ENCODE results near the gene CYP46A1.
A peak's percentile ranks its signal among the peaks of the same experiment; 100 is the strongest.

Gene CYP46A1

GRCh38 chr14:99716850-99717681, 33.0 kb downstream of the CYP46A1 start:
- DNase-seq, result peak; percentile 35

- DNase-seq, result peak; percentile 30
Measured at GRCh38 chr14:99717682-99718013, 33.5 kb downstream of the CYP46A1 start.

GRCh38 chr14:99718031-99718810, 34.1 kb downstream of the CYP46A1 start:
- peak; percentile 33 for DNase-seq

GRCh38 chr14:99718811-99719192, 34.7 kb downstream of the CYP46A1 start:
- no peak for DNase-seq

GRCh38 chr14:99720941-99721791, 37.1 kb downstream of the CYP46A1 start:
- DNase-seq, result peak; percentile 45

- peak; percentile 35 for DNase-seq
Measured at GRCh38 chr14:99721792-99722516, 37.9 kb downstream of the CYP46A1 start.

GRCh38 chr14:99722741-99723140, 38.6 kb downstream of the CYP46A1 start:
- DNase-seq, result peak; percentile 35

GRCh38 chr14:99724196-99724891, 40.2 kb downstream of the CYP46A1 start:
- peak; percentile 46 for DNase-seq

- DNase-seq, result peak; percentile 38
Measured at GRCh38 chr14:99724939-99725773, 41.1 kb downstream of the CYP46A1 start.

GRCh38 chr14:99725774-99726537, 41.9 kb downstream of the CYP46A1 start:
- DNase-seq, result peak; percentile 38

- DNase-seq, result peak; percentile 47
Measured at GRCh38 chr14:99726538-99727095, 42.5 kb downstream of the CYP46A1 start.

GRCh38 chr14:99727096-99727870, 43.2 kb downstream of the CYP46A1 start:
- peak; percentile 46 for DNase-seq

- no peak for DNase-seq
Measured at GRCh38 chr14:99728231-99728920, 44.3 kb downstream of the CYP46A1 start.

- no peak for DNase-seq
Measured at GRCh38 chr14:99728981-99729451, 44.9 kb downstream of the CYP46A1 start.

GRCh38 chr14:99729991-99730875, 46.1 kb downstream of the CYP46A1 start:
- DNase-seq, result peak; percentile 90

GRCh38 chr14:99730876-99731546, 46.9 kb downstream of the CYP46A1 start:
- no peak for DNase-seq
